Stimulated activated CD8-positive, alpha-beta memory T cell treated with anti-CD3 and anti-CD28 coated beads, Interleukin-4, amount 100 ng/mL, for 48 hours (primary cell): Measurements from ENCODE around the gene DOCK9.

Experiments used
- DNase-seq: peaks from one replicate; pipeline ENCODE4 v3.0.0-alpha.2; 2020

Gene DOCK9

GRCh38 chr13:98879957-98880356 is 97.9 kb downstream of the DOCK9 start:
- DNase-seq: no peak

GRCh38 chr13:98879127-98879520 is 98.7 kb downstream of the DOCK9 start:
- DNase-seq: no peak

- no peak for DNase-seq
Observed at GRCh38 chr13:98878486-98879126, 99.3 kb downstream of the DOCK9 start.

DNA sequence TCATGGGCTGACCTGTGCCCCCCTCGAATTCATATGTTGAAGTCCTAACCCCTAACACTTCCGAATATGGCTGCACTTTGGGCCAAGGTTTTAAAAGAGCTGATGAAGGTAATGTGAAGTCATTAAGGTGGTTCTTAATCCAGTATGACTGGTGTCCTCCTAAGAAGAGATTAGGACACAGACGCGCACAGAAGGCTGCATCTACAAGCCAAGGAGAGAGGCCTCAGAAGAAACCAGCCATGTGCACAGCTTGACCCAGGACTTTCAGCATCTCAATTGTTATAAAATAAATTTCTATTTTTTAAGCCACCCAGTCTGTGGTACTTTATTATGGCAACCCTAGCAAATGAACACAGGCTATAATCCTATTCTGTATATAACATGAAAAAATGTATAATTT is 99.9 kb downstream of the DOCK9 start:
- no peak for DNase-seq

DNA sequence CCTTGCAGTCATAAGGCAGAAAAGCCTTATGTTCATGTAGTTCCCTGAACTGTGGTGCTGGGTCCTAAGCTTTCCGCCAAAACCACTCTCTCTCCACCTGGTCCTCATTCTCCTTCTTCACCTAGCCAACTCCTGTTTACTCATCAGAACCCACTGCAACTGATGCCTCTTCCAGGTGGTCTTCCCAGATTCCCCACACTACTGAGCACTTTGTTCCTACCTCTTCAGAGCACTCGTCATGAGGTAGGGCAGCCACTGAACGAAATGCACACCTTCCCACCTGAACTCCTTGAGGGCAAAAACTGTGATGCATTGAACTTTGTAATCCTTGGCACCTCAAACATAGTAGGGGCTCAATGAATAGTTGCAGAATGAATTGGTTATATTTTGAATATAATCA is 100.4 kb downstream of the DOCK9 start:
- no peak for DNase-seq

GRCh38 chr13:98875146-98875729 is 102.6 kb downstream of the DOCK9 start:
- no peak for DNase-seq

- no peak for DNase-seq
Observed at GRCh38 chr13:98874029-98874397, 103.9 kb downstream of the DOCK9 start.

- DNase-seq: no peak
Observed at GRCh38 chr13:98873377-98874028, 104.4 kb downstream of the DOCK9 start.

DNA sequence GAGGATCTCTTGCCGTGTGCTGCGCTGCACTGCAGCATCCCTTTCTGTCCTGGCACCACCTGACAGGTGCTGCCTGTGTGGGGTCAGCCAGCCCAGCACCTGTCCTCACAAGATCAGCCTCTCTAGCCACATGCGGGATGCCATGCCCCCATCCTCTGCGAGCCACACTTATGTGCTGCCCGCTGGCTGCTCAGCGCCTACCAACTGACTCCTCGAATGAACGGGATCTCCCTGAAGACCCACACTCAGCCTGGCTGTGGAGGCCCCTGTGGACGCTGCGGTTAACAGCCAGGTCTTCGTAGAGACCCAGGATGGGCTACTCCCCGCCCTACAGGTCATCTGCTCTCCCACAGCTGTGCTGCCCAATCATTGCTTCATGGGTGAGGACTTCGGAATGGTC is 106.1 kb downstream of the DOCK9 start:
- DNase-seq: no peak

- DNase-seq: no peak
Observed at GRCh38 chr13:98869408-98870090, 108.3 kb downstream of the DOCK9 start.

DNA sequence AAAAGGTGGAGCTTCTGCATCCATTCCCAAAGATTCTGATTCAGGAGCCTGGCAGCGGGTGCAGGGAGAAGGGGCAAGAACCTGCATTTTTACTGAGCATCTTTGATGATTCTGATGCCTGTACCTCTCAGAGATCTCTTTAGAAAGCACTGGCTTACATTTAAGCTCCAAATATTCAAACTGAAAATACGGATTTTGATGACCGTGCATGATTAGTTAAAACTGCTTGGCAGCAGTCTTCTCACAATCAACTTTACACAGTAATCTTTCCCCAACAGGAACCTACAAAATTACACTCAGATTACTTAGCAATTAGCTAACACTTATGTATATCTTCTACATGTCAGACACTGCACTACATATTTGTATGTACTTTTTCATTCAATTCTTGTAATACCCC is 108.9 kb downstream of the DOCK9 start:
- no peak for DNase-seq

DNA sequence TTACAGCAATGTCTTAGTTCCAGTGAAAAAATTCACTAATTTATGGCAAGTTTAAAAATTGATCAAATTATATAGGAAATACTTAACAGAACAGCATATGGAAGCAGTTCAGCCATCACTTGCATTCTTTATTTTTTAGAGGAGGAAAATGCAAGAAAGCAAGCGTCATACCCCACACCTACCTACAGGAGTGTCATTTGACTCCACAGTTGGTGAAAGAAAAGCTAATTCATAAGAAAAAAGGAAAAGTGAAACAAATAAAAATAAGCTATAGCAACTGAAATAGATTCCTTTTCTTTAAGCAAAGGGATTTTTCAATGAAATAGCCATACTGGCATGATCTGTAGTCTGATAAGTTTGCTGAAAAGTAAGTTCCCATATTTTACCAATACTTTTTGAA is 111.0 kb downstream of the DOCK9 start:
- no peak for DNase-seq

- no peak for DNase-seq
Observed at GRCh38 chr13:98860491-98860890, 117.4 kb downstream of the DOCK9 start.

GRCh38 chr13:98858191-98858590 is 119.7 kb downstream of the DOCK9 start:
- no peak for DNase-seq

DNA sequence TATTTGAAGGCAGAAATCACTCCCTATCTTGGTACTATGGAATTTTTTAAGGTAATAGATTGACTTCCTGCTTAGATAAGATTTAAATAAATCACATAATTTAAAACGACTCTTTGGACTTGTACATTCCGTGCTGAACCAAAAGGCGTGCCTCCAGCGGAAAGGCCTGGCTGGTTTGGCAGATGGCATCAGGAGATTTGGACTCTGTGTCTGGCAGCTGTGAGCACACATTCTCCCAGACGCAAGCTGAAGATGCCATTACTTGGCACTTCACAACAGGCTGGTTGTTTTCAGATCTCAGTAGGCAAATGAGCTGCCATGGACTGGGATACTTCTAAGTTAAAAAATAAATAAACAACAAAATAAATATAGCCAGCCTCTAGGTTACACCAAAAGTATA is 120.9 kb downstream of the DOCK9 start:
- DNase-seq: no peak

DNA sequence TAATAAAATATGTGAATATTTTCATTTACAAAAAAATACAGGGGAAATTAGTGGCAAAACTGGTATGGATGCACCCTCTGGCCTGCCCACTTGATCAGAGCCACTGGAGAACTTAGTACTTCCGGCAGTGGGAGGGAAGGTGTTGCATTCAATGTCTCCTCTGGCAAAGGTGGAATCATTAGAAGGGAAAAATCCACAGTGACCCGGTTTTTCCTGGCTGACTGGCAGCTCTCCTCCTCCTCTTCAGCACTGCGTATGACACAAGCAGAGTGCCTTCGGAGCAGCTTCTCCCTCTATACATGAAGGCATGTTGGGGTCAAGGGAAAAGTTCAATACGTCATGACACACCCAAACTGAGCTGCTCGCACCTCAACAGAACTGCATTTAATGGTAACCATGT is 123.4 kb downstream of the DOCK9 start:
- no peak for DNase-seq

GRCh38 chr13:98853771-98854221 is 124.1 kb downstream of the DOCK9 start:
- peak; percentile 84 for DNase-seq

DNA sequence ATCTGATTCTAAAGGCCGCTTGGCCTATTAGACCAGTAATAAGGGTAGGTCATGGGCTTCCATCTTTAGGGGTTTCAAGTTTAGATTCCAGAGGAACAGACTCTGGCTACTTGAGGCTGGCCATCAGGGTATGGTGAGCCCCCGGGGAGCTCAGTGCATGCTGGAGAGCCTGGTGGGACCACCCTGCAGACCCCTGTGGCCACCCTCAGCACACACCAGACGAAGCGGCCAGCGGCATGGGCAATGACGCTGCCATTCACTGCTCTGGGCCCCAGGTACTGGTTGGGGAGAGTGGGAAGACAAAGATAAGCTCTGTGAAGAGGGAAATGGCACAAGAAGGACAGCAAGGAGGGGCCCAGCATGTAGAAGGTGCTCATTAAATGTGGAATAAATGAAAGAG is 126.6 kb downstream of the DOCK9 start:
- DNase-seq: no peak

DNA sequence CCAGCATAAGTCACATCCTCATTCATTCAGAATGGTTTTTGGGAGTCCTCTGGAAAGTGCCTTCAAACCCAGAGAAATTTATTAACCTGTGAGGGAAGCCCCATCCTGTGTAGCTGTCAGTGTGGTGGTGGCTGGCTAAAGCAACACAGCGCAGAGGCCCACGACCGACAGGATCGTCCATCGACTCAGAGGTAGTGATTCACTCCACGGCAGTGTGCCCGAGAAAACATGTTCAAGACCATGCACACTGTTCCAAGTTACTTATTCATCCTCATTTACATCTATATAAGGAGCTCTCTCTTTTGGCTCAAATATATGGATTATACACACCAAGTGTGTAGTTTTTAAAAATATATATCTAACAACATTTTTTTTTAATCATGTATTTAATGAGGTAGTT is 129.1 kb downstream of the DOCK9 start:
- no peak for DNase-seq

- DNase-seq: no peak
Observed at GRCh38 chr13:98847780-98848179, 130.1 kb downstream of the DOCK9 start.

- DNase-seq: no peak
Observed at GRCh38 chr13:98846986-98847385, 130.9 kb downstream of the DOCK9 start.

- no peak for DNase-seq
Observed at GRCh38 chr13:98846521-98846920, 131.3 kb downstream of the DOCK9 start.

GRCh38 chr13:98845742-98846141 is 132.1 kb downstream of the DOCK9 start:
- no peak for DNase-seq

GRCh38 chr13:98844021-98844420 is 133.8 kb downstream of the DOCK9 start:
- DNase-seq: no peak
